T47D (cell line): ENCODE results near the gene ISYNA1.

Source experiments
- DNase-seq, 2 experiments: peaks; one replicate each; pipeline versions ENCODE4 v3.0.0 to v3.0.0-alpha.2; 2011 to 2012; ENCODE audit warnings: low read depth in 1 of 2, low spot score in 1 of 2
- JUND ChIP-seq: IDR thresholded peaks from 2 replicates; pipeline ENCODE4 v1.6.1; 2012; ENCODE audit warnings: low read depth
- in situ Hi-C: cut with HindIII; loops from 2 replicates; pipeline ENCODE4 v1.10.0; 2016; ENCODE audit warnings: low sequenced_read_pairs, low pct_unique_long_range_greater_than_20kb

ISYNA1 gene

GRCh38 chr19:18439025-18439909 is 1.3 kb upstream of the ISYNA1 start:
- peak in 1 of 2 experiments; percentile 47 for DNase-seq
- in situ Hi-C loops, result no loop called here
- TF ChIP-seq JUND, result no peak

- peak; percentile 61 to 87 for DNase-seq
- no peak for TF ChIP-seq JUND
- in situ Hi-C loops, result no loop called here
Observed at GRCh38 chr19:18438331-18439024, 545 bp upstream of the ISYNA1 start.

GRCh38 chr19:18436671-18437490 is 1.1 kb downstream of the ISYNA1 start:
- in situ Hi-C loops, result no loop called here
- DNase-seq, result peak; percentile 79 to 80
- TF ChIP-seq JUND, result no peak

- in situ Hi-C loops, result no loop called here
- TF ChIP-seq JUND, result no peak
- no peak for DNase-seq
Observed at GRCh38 chr19:18435842-18436670, 1.9 kb downstream of the ISYNA1 start.

- in situ Hi-C loops, result no loop called here
- DNase-seq, result no peak
- TF ChIP-seq JUND, result no peak
Observed at GRCh38 chr19:18435178-18435841, 2.6 kb downstream of the ISYNA1 start.

- DNase-seq, result no peak
- TF ChIP-seq JUND, result no peak
- in situ Hi-C loops, result no loop called here
Observed at GRCh38 chr19:18434411-18435175, 3.3 kb downstream of the ISYNA1 start.

- no peak for TF ChIP-seq JUND
- in situ Hi-C loops, result no loop called here
- no peak for DNase-seq
Observed at GRCh38 chr19:18433735-18434398, 4.1 kb downstream of the ISYNA1 start.

- in situ Hi-C loops, result no loop called here
- no peak for TF ChIP-seq JUND
- no peak for DNase-seq
Observed at GRCh38 chr19:18433015-18433691, 4.8 kb downstream of the ISYNA1 start.

- in situ Hi-C loops, result no loop called here
- no peak for TF ChIP-seq JUND
- no peak for DNase-seq
Observed at GRCh38 chr19:18432275-18433014, 5.5 kb downstream of the ISYNA1 start.
